OCI-LY1 (cell line): Measurements from ENCODE around the gene GSG1L.

Source experiments
- EZH2 ChIP-seq: fragments of 200-600 bp; sonication (generic), shearing (Covaris generic); IDR thresholded peaks from 2 replicates; pipeline ENCODE4 v1.8.0; 2017; ENCODE audit warnings: borderline replicate concordance, mixed run types, mild to moderate bottlenecking, antibody characterized with exemption, low read length, moderate library complexity, mixed read lengths
- TF ChIP-seq, protein P1 (sequence below): fragments of 200-600 bp; sonication (generic), shearing (Covaris generic); IDR thresholded peaks from 2 replicates; pipeline ENCODE4 v1.5.1; 2017; ENCODE audit warnings: mild to moderate bottlenecking, antibody characterized with exemption, low read length, moderate library complexity, mixed read lengths

DNA sequence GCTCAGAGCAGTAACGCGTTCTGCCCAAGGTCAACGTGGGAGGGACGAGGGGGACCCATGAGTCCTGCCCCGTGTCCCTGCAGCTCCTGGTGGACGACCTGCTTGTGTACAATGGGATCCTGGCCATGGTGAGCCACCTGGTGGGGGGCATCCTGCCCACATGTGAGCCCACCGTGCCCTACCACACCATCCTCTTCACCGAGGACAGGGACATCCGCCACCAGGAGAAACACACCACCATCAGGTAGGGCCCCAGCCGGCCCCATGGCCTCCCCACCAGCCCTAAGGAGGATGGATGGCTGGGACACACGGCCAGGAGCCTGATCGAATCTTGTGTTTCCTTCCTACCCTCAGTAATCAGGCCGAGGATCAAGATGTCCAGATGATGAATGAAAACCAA is 286.0 kb downstream of the GSG1L start:
- TF ChIP-seq, protein P1, sequence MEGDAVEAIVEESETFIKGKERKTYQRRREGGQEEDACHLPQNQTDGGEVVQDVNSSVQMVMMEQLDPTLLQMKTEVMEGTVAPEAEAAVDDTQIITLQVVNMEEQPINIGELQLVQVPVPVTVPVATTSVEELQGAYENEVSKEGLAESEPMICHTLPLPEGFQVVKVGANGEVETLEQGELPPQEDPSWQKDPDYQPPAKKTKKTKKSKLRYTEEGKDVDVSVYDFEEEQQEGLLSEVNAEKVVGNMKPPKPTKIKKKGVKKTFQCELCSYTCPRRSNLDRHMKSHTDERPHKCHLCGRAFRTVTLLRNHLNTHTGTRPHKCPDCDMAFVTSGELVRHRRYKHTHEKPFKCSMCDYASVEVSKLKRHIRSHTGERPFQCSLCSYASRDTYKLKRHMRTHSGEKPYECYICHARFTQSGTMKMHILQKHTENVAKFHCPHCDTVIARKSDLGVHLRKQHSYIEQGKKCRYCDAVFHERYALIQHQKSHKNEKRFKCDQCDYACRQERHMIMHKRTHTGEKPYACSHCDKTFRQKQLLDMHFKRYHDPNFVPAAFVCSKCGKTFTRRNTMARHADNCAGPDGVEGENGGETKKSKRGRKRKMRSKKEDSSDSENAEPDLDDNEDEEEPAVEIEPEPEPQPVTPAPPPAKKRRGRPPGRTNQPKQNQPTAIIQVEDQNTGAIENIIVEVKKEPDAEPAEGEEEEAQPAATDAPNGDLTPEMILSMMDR: no peak
- TF ChIP-seq EZH2: no peak
